OCI-LY7 (cell line): ENCODE measurements around the gene CWC27. TPM values are rescaled to one million over a fixed set of nuclear protein-coding genes. Genes with fewer than 3 reads are reported as not detected.
A peak's percentile ranks its signal among the peaks of the same experiment; 100 is the strongest.

Experiments
- BruUV-seq: library from RNA; stranded (reverse); fragments of 400-500 nt; replicated peaks from 2 replicates; lab custom pipeline; 2021; lab: Mats Ljungman, UMichigan
- CTCF ChIA-PET: fragments of 300-600 bp; sonication (Branson Sonifier 250); formaldehyde crosslinking; loops from one replicate; lab custom pipeline; 2022; ENCODE audit warnings: antibody characterized with exemption; ENCODE audit not compliant: unreplicated experiment; lab: Charles Lee
- POLR2A ChIA-PET: fragments of 300-600 bp; sonication (Branson Sonifier 250); formaldehyde crosslinking; loops from one replicate; lab custom pipeline; 2022; ENCODE audit warnings: antibody characterized with exemption; lab: Charles Lee
- DNase-seq: peaks from one replicate; pipeline ENCODE4 v3.0.0-alpha.2; 2015; ENCODE audit warnings: low spot score
- H2AFZ ChIP-seq: fragments of 200-600 bp; sonication (generic), shearing (Covaris generic); 2 replicates; pipeline ENCODE4 v1.6.1; 2014; ENCODE audit warnings: mild to moderate bottlenecking, antibody characterized with exemption, low read length, moderate library complexity
- H3K27ac ChIP-seq: fragments of 200-600 bp; sonication (generic); 2 replicates; pipeline ENCODE4 v1.5.1; 2014; ENCODE audit warnings: mixed run types, low read depth, mild to moderate bottlenecking, moderate library complexity, low read length, inconsistent platforms; ENCODE audit not compliant: poor library complexity, severe bottlenecking
- H3K36me3 ChIP-seq: fragments of 200-600 bp; sonication (generic); 2 replicates; pipeline ENCODE4 v1.6.1; 2014; ENCODE audit warnings: mild to moderate bottlenecking, antibody characterized with exemption, low read length, moderate library complexity, mixed read lengths; ENCODE audit not compliant: insufficient read depth
- H3K4me1 ChIP-seq: fragments of 200-600 bp; sonication (generic); 2 replicates; pipeline ENCODE4 v1.5.1; 2014; ENCODE audit warnings: mild to moderate bottlenecking, low read length; ENCODE audit not compliant: insufficient read depth, poor library complexity, severe bottlenecking
- H3K4me2 ChIP-seq: fragments of 200-600 bp; sonication (generic); 2 replicates; pipeline ENCODE4 v1.6.1; 2014; ENCODE audit warnings: mild to moderate bottlenecking, low read length
- H3K4me3 ChIP-seq: fragments of 200-600 bp; sonication (generic); 2 replicates; pipeline ENCODE4 v1.5.1; 2014; ENCODE audit warnings: mild to moderate bottlenecking, low read depth, low read length; ENCODE audit not compliant: poor library complexity, severe bottlenecking
- H3K79me2 ChIP-seq: fragments of 200-600 bp; sonication (generic); 2 replicates; pipeline ENCODE4 v1.6.1; 2016; ENCODE audit warnings: low read depth, mild to moderate bottlenecking, low read length, moderate library complexity, mixed read lengths; ENCODE audit not compliant: insufficient read depth
- H3K9me2 ChIP-seq: fragments of 200-600 bp; sonication (generic); 2 replicates; pipeline ENCODE4 v1.6.1; 2016; ENCODE audit warnings: mild to moderate bottlenecking, low read length, mixed read lengths; ENCODE audit not compliant: insufficient read depth
- H3K9me3 ChIP-seq: fragments of 200-600 bp; sonication (generic); 2 replicates; pipeline ENCODE4 v1.6.1; 2014; ENCODE audit warnings: mild to moderate bottlenecking, mixed run types, low read length, mixed read lengths
- H4K20me1 ChIP-seq: fragments of 200-600 bp; sonication (generic); 2 replicates; pipeline ENCODE4 v1.6.1; 2014; ENCODE audit warnings: mild to moderate bottlenecking, antibody characterized with exemption, low read length, moderate library complexity, mixed read lengths; ENCODE audit not compliant: insufficient read depth
- EZH2phosphoT487 ChIP-seq: fragments of 200-600 bp; sonication (generic); IDR thresholded peaks from 2 replicates; pipeline ENCODE4 v1.6.1; 2018; ENCODE audit warnings: low read depth, borderline replicate concordance, mild to moderate bottlenecking, mixed run types, antibody characterized with exemption, low read length, moderate library complexity, mixed read lengths
- intact Hi-C: fragments of 100-400 bp; cut with micrococcal nuclease; formaldehyde crosslinking; loops from one replicate; pipeline ENCODE4 v1.10.0; 2022; ENCODE audit not compliant: unreplicated experiment
- total RNA-seq, 2 experiments: library from RNA; depleted of rRNA in 1 of 2; stranded (reverse); fragments of >200 nt in 1 of 2; shearing (Covaris generic) in 1 of 2; gene quantifications; 2 replicates each; pipeline ENCODE4 v1.2.3, GENCODE V29; 2014 to 2022
- TF ChIP-seq, protein P1 (sequence below): fragments of 200-600 bp; sonication (generic); conservative IDR thresholded peaks from 2 replicates; pipeline ENCODE4 v1.5.1; 2014; ENCODE audit warnings: mild to moderate bottlenecking, antibody characterized with exemption, low read length, moderate library complexity, mixed read lengths

CWC27 gene
- total RNA-seq, 2 experiments from 2014 or later, result 15.4 to 33.1 TPM

GRCh38 chr5:64775291-64775690 is 6.6 kb downstream of the CWC27 start:
- Histone ChIP-seq H3K27ac (no peak overlapping the region), H3K79me2 (peaks cover 30% of the 10 kb centered on the region; the same call in 1 of the 2 replicates), H3K4me2 (no peak overlapping the region), H3K36me3 (peaks cover 33% of the 10 kb centered on the region), H4K20me1 (no peaks in the 10 kb centered on the region), H3K9me3 (no peaks in the 10 kb centered on the region), H3K4me3 (no peak overlapping the region), H3K4me1 (peaks cover 17% of the 10 kb centered on the region), H3K9me2 (no peaks in the 10 kb centered on the region), H2AFZ (no peak overlapping the region)
- ChIA-PET CTCF (no interaction called here), POLR2A (interaction anchor here (0.5 to 1.5 kb wide), 6 partner anchors 11 to 319 kb away, joined by 3 to 4 read pairs (median 3); no protein-coding TSS in a partner anchor)
- DNase-seq, result no peak
- TF ChIP-seq, protein P1, sequence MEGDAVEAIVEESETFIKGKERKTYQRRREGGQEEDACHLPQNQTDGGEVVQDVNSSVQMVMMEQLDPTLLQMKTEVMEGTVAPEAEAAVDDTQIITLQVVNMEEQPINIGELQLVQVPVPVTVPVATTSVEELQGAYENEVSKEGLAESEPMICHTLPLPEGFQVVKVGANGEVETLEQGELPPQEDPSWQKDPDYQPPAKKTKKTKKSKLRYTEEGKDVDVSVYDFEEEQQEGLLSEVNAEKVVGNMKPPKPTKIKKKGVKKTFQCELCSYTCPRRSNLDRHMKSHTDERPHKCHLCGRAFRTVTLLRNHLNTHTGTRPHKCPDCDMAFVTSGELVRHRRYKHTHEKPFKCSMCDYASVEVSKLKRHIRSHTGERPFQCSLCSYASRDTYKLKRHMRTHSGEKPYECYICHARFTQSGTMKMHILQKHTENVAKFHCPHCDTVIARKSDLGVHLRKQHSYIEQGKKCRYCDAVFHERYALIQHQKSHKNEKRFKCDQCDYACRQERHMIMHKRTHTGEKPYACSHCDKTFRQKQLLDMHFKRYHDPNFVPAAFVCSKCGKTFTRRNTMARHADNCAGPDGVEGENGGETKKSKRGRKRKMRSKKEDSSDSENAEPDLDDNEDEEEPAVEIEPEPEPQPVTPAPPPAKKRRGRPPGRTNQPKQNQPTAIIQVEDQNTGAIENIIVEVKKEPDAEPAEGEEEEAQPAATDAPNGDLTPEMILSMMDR, result no peak
- no peak for TF ChIP-seq EZH2phosphoT487
- intact Hi-C loops, result no loop called here
- BruUV-seq, result no TSS peak

DNA sequence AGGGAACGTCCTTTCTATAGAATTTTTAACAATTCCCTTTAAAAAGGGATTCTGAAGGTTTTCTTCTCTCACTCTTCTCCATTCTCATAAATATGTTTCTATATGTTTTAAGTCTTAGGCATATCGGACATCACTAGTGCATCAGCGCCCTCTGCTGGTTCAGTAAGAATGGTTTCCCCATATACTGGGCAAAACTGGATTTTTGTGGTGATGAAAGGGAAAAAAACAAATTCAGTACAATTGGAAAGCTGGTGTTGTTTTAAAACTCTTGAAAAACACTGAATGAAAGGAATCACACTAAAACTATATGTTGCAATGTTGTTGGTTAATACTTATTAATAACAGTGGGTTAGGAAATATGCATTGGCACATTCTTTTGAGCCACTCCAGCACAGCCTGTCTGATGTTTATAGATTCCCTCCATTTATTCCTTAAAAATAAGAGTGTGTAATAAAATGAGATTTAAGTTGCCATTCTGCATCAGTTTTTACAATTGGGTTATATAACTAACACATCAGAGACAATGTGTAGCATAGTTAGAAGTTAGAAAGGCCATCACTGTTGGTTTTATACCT is 15.8 kb downstream of the CWC27 start:
- Histone ChIP-seq H3K79me2 (no peaks in the 10 kb centered on the region), H3K4me2 (no peak overlapping the region), H3K4me1 (no peaks in the 10 kb centered on the region), H3K4me3 (no peak overlapping the region), H3K27ac (no peak overlapping the region), H2AFZ (no peak overlapping the region), H4K20me1 (no peaks in the 10 kb centered on the region), H3K9me2 (no peaks in the 10 kb centered on the region), H3K36me3 (peaks cover 44% of the 10 kb centered on the region), H3K9me3 (no peaks in the 10 kb centered on the region)
- BruUV-seq, result no TSS peak
- POLR2A ChIA-PET, result interaction anchor here (0.6 kb wide), 1 partner anchor 13 kb away, joined by 3 read pairs; no protein-coding TSS in a partner anchor
- peak; percentile 83 for DNase-seq
- intact Hi-C loops, result loop anchor here (1.0 to 5.0 kb wide), 2 partner anchors 149 to 557 kb away; no protein-coding TSS in a partner anchor
- TF ChIP-seq, protein P1, result peak; percentile 100
- TF ChIP-seq EZH2phosphoT487, result no peak
- CTCF ChIA-PET, result interaction anchor here (1.0 kb wide), 1 partner anchor 149 kb away, joined by 5 read pairs; no protein-coding TSS in a partner anchor

DNA sequence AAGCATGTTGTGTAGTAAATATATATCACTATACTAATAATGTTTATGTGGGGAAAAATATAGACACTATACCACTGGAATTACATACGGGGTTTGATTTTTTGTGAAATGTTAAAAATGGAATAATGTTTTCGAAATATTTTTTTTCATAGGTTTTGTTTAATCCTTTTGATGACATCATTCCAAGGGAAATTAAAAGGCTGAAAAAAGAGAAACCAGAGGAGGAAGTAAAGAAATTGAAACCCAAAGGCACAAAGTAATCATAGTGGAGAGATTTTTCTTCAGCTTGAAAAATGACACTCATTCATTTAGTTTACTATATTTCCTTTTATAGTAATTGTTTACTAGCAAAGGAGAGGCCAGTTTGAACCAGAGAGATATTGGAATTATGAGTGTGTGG is 17.6 kb downstream of the CWC27 start:
- DNase-seq, result no peak
- BruUV-seq, result no TSS peak
- H3K4me1 ChIP-seq, result no peaks in the 10 kb centered on the region
- H3K9me2 ChIP-seq, result no peaks in the 10 kb centered on the region
- no peaks in the 10 kb centered on the region for H3K79me2 ChIP-seq
- POLR2A ChIA-PET, result no interaction called here
- intact Hi-C loops, result no loop called here
- no peak overlapping the region for H3K27ac ChIP-seq
- no peak overlapping the region for H3K4me2 ChIP-seq
- H2AFZ ChIP-seq, result no peak overlapping the region
- H3K36me3 ChIP-seq, result peaks cover 38% of the 10 kb centered on the region
- CTCF ChIA-PET, result no interaction called here
- TF ChIP-seq EZH2phosphoT487, result no peak
- TF ChIP-seq, protein P1, result no peak
- H3K4me3 ChIP-seq, result no peak overlapping the region
- H3K9me3 ChIP-seq, result no peaks in the 10 kb centered on the region
- H4K20me1 ChIP-seq, result no peaks in the 10 kb centered on the region
